HEK293T (cell line): Measurements from ENCODE around the gene OBI1.

Experiments
- FOXA1 ChIP-seq: fragments of 450-650 bp; IDR thresholded peaks from 2 replicates; pipeline ENCODE4 v1.6.1; 2016; ENCODE audit warnings: mild to moderate bottlenecking
- FOXM1 ChIP-seq: fragments of 450-650 bp; IDR thresholded peaks from 2 replicates; pipeline ENCODE4 v1.6.1; 2017; ENCODE audit warnings: mild to moderate bottlenecking, borderline replicate concordance
- HDGF ChIP-seq: fragments of 450-650 bp; IDR thresholded peaks from 2 replicates; pipeline ENCODE4 v1.6.1; 2017; ENCODE audit warnings: antibody characterized with exemption, borderline replicate concordance
- L3MBTL2 ChIP-seq: fragments of 450-650 bp; conservative IDR thresholded peaks from 2 replicates; pipeline ENCODE4 v1.6.1; 2016; ENCODE audit warnings: mild to moderate bottlenecking
- SP1 ChIP-seq: fragments of 450-650 bp; IDR thresholded peaks from 2 replicates; pipeline ENCODE4 v1.6.1; 2017
- TARDBP ChIP-seq: fragments of 450-650 bp; IDR thresholded peaks from 2 replicates; pipeline ENCODE4 v1.6.1; 2016
- ZNF384 ChIP-seq: fragments of 450-650 bp; IDR thresholded peaks from 2 replicates; pipeline ENCODE4 v1.6.1; 2016
- TF ChIP-seq, protein P1 (sequence below): fragments of 450-650 bp; IDR thresholded peaks from 2 replicates; pipeline ENCODE4 v1.6.1; 2016

DNA sequence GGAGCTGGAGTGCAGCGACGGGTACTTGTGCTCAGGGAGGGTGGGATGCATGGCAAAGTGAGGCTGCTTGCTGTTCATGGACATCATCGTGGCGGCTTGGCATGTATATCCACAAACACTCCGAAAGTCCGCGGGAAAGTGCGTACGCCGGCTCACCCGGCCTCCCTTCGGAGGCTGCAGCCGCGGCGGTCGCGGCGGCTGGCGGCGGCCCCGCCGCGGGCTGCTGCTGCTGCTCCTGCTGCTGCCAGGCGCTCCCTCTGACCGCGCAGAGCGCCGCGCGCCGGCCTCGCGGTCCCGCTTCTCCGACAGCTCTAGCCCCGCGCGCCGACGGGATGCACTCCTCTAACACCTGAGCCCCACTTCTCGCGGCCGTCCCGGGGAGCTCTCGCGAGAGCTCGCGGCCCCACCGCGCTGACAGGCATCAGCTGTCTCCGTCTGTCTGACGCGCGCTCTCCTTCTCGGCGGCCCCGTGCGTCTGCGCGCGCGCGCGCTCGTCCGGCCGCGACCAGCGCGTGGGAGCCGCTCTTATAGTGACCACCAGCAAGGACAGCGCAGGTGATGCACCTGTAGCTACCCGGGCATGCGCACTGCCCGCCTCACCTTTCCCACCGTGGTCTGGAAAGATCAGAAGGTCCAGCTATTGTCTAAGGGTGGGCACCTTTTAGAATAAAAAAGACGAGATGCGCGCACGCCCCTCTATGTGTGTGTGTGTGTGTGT lies 55.6 kb downstream of the OBI1 start, which contains the start of gene POU4F1:
- TF ChIP-seq SP1 (no peak), FOXM1 (peak; percentile 32; the same call in 1 of the 2 replicates), L3MBTL2 (peak; percentile 93), ZNF384 (no peak), HDGF (no peak), TARDBP (no peak), FOXA1 (no peak)
- TF ChIP-seq, protein P1, sequence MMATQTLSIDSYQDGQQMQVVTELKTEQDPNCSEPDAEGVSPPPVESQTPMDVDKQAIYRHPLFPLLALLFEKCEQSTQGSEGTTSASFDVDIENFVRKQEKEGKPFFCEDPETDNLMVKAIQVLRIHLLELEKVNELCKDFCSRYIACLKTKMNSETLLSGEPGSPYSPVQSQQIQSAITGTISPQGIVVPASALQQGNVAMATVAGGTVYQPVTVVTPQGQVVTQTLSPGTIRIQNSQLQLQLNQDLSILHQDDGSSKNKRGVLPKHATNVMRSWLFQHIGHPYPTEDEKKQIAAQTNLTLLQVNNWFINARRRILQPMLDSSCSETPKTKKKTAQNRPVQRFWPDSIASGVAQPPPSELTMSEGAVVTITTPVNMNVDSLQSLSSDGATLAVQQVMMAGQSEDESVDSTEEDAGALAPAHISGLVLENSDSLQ = peak; percentile 96
